Measurements from ENCODE around the gene MTRR.

Gene MTRR

DNA sequence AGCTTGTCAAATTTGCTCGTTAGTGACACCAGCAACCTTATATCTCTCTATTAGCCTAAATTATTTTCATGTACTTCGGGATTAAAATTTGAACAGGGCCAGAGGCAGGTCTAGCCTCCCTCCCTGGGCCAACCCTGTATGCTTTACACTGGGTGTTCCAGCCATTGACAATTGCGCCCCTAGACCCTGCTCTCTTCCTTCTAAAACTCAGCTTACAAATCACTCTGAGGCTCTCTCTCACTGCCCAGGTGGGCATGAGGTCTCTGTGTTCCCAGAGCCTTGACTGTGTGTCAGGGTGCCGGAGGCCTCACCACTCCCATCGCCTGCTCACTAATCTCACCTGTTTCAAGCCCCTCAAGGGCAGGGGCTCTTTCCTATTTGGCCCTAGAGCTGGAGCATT is 11.6 kb upstream of the MTRR start:
- DNase-seq (ENCODE audit: low spot score), result no peak

DNA sequence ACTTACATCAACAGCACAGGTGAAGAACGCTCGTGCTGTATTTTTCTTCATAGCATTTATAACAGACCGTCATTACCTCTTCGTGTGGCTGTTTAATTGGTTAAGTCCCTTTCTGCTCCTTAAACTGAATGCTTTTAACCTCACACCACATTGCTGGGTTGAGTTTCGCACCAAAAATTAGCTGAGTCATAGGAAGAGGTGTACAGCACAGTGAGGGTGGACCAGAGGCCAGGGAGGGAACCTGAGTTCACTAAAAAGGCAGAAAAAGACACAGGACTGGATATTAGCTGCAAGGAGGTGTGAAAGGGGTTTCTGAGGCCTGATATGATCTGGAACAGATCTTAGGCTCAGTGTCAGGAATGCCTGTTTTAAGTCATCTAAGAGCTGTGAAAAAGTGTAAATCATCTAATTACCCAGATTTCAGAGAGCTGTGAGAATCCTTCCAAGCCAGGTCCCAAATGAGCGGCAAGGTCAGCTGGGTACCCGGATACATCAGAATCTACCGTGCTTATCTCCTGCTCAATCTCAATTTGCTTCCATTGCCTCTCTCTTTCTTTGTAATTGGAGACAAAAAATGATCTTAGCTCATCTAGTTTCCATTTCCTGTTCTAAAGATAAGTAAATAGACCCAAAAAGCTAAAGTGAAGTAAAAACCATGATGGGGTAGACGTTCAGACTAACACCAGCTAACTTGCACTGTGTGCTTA is 10.9 kb upstream of the MTRR start:
- no peak for DNase-seq (ENCODE audit: low spot score)

DNA sequence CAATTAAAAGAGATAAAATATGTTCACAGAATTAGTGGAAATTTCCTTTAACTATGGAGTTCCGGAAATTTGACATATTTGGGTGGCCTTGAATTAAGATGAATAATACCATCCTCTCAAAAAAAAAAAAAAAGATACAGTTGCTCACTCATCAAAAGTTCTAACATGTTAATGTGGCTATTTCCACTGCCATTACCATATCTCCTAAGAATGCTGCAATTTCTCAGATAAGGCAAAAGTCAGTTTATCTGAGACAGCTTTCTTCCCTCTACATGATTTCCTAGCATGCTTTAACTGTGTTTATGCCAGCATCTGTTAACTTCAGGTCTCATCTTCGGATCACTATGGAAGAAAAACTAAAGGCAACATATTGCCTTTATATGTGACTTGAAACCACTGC is 2.8 kb upstream of the MTRR start:
- no peak for DNase-seq (ENCODE audit: low spot score)

DNA sequence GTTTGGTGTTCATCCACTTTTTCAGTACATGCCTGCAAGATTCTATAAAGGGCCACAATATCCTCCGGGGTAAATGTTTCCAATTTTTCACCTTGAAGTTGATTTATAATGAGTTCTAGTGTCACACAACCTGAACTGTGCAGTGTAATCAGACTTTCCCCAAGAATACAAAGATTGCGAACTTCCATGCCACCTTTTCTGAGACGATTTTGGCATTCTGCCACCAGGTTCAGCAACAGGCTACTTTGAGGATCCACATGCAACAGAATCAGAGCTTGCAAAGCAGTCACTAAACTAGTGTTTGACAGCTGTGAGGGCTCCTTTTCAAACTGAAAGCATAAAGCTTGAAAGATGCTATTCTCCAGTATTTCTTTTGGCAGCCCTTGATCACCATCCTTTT is 1.7 kb upstream of the MTRR start:
- peak; percentile 17 for DNase-seq (ENCODE audit: low spot score)

DNA sequence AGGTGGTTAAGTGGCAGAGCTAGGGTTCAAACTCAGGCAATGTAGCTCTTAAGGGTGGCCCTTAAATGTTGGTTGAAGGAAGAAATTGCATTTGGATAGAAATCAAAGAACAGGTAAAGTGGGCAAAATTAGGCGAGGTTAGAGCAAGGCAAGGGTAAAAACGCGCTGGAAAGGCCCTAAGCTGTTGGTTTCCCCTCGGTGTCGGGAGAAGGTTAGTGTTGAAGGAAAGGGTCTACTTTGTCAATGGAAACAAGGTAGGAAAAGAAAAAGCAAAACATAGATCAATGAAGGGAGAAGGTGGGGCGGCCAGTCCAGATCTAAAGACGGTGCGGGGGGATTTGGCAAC is 548 bp upstream of the MTRR start:
- peak; percentile 12 for DNase-seq (ENCODE audit: low spot score)

DNA sequence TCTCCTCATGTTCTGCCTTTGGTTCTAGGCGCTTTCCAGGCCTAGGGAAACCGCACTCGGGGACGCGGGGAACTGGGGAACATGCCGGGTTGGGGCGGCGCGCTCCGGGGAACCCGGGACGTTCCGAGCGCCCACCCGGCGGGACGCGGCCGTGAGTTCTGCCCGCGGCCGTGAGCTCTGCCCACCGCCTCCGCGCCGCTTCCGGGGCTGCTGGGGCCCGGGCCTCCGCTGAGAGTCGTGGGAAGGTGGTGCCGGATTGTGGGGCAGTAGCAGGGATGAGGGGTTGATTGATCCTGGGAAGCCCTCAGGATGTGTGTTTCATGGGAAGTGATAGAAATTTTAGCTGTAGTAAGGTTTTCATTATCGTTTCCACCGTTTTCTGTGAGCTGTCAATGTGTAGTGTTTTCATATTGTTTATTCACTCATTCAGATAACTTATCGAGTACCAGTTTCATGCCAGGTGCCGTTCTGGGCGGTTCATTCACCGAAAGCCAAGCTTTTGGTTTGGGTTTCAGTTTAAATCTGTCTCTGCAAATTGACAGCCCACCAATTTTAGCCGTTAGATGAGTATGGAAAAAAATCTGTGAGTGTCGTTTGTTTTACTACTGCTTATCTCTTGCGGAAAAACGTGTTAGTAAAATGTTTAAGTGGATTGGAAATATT is 657 bp downstream of the MTRR start:
- peak; percentile 19 for DNase-seq (ENCODE audit: low spot score)

DNA sequence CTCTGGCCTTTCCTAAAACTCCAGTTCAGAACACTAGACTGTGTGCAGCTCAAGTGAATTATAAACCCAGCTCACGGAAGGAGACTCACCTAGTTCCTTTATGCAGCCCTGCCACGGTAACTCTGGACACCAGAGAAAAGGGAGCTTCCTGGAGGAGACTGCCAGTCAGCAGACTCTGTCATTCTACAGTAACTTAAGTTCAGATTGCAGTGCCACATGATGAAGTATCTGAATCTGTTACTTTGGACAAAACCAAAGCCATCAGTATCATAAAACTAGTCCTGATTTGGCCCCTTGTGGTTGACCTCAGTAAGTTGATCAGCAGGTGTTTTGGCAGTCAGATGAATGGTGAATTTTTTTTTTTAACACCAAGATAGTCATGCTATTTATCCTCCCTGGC is 2.7 kb downstream of the MTRR start:
- no peak for DNase-seq (ENCODE audit: low spot score)

DNA sequence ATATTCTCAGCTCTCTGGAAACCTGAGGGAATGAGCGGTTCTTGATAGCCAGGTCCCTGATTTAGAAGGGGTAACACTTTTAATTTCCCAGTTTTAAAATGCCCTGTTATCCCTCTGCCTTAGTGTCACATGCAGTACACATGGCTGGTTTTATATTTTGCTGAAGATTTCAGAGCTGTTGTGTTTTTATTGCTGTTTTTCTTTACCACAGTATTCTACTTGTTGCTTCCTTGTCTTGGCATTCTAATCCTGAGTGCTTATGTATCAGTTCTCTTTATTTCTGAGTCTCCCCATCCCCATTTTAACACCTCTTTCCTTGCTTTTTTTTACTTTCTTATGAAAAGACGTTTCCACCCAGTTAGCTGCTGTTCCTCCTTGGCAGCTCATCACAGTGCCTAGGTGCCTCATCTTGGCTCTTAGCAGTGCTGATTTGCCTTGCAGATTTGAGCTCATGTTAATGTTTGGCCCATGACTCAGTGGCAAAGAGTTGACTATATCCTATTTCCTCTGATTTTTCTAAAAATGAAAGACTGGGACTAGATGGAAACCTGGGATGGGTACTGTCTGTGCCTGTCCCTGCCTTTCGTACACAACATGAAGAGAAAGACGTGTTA is 3.7 kb downstream of the MTRR start:
- DNase-seq (ENCODE audit: low spot score), result no peak

DNA sequence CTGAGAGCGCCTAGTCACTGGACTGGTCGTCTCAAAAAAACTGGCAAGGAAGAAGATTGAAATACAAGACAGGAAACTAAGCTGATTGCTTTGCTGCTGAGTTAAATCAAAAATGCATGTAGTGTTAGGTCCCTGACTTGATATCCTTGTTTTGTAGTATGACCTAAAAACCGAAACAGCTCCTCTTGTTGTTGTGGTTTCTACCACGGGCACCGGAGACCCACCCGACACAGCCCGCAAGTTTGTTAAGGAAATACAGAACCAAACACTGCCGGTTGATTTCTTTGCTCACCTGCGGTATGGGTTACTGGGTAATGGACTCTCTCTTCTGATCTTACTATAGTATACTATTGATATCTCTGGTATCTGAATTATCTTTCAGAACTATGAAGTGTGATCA is 4.3 kb downstream of the MTRR start:
- DNase-seq (ENCODE audit: low spot score), result no peak

DNA sequence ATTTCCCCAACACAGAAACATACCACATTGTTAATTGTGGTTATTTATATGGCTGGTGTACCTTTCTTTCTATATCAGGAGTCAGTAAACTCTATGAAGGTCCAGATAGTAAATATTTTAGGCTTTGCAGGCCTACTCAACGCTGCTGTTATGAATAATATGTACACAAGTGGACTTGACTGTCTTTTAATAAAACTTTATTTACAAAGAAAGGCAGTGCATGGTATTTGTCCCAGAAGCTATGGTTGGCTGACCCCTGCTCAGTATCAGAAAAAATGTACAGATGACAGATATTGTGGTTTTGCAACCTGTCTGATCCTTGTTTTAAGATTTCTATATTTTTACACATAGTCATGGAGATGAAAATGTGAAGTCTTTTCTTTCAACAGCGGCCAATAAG is 5.7 kb downstream of the MTRR start:
- no peak for DNase-seq (ENCODE audit: low spot score)

DNA sequence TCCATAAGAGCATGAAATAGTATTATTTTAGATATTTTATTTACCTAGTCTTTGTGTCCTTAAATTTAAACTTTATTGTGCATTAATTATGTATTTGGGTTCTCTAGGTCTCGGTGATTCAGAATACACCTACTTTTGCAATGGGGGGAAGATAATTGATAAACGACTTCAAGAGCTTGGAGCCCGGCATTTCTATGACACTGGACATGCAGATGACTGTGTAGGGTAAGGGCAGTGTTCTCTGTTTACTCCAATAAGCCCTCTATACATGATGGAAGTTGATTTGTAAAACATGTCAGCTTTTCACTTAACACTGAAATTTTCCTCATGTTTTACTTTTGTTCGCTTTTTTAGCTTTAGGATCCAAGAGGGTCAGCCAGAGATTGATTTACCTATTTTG is 6.2 kb downstream of the MTRR start:
- DNase-seq (ENCODE audit: low spot score), result no peak

DNA sequence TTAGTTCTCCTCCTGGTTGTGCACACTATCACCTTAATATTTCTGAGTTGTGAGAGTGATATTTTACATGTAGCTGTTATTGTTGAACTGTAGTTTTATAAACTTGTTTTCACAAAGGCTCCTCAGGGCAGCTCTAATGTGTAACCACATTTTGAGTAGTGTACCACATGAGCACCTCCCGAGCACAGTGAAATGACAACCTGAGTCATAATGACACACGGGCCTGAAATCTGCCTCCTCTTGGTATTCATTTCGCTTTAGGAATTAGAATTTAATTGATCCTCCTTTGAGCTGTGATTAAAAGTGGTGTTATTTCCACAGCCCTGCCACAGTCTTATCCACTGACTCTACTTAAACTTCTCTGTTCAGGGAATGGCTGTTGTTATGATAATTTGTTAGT is 7.9 kb downstream of the MTRR start:
- no peak for DNase-seq (ENCODE audit: low spot score)

DNA sequence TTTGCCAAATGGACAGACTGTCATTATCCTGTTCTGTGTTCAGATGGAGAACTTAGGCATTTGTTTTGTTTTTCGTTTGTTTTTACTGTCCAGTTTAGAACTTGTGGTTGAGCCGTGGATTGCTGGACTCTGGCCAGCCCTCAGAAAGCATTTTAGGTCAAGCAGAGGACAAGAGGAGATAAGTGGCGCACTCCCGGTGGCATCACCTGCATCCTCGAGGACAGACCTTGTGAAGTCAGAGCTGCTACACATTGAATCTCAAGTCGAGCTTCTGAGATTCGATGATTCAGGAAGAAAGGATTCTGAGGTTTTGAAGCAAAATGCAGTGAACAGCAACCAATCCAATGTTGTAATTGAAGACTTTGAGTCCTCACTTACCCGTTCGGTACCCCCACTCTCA is 8.9 kb downstream of the MTRR start:
- no peak for DNase-seq (ENCODE audit: low spot score)

DNA sequence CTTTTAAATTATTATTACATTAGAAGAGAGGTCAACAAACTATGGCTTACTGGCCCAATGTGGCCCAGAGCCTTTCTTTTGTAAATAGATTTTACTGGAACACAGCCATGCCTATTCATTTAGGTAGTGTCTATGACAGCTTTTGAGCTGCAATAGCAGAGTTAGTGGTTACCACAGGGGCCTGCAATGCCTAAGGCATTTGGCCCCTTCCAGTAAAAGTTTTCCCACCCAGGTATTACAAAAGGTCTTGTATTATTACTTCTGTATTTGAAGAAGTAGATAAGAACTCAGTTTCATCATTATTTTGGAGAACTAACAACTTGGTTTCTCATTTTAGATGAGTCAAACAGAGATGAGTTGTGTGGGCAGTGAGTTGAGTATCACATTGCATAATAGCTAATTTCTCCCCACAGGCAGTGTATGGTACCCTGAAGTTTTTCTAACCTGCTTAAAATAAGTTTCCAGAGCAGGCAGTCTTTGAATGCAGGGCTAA is 9.5 kb downstream of the MTRR start:
- DNase-seq (ENCODE audit: low spot score), result no peak

DNA sequence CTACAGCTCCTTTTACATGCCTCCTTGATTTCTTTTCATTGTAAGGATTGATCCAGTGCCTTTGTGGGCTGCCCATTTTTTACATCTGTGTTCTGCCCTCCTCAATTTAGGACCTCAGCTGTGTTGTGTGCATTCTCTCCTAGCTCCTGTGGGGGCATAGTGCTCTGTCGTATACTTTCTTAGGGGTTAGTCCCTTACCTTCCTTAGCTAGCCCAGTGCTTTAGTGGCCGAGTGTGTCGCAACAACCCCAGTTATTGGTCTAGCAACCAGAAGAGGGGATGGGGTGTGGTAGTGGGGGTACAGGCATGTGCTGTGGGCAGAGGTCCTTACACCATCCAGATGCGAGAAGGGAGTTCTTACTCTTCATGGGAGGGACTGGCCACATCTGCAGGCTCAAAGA is 12.1 kb downstream of the MTRR start:
- no peak for DNase-seq (ENCODE audit: low spot score)

DNA sequence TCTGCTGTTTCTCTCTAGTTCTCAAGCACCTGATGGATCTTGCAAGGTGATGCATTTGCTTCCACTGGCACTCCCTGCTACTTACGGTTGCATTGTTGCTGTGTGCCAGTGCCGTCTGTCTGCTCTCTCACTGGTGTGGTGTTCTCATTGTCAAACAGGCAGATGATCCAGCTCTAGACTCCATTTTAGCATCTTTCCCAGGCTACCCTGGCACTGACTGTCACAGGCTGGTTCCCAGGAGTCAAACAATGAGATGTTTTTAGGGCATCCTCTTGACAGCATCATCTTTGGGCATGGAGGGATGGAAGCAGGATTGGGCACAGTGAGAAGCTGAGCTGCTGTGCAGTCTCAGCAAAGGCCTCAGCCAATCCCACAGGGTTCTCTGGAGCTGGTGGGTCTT is 12.9 kb downstream of the MTRR start:
- no peak for DNase-seq (ENCODE audit: low spot score)

DNA sequence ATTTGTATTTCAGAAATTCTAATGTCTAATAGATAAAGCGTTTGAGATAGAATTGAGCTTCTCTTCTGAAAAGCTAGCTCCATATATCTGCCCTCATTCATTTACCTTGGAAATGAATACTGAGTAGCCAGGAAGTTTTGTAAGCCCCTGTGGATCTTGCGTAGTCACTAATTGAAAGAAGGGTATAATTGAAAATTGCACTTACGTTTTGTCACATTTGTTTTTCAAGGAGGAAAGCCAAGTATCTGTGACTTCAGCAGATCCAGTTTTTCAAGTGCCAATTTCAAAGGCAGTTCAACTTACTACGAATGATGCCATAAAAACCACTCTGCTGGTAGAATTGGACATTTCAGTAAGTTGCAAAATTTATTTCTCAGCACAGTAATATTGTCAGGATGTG is 14.0 kb downstream of the MTRR start:
- DNase-seq (ENCODE audit: low spot score), result no peak

DNA sequence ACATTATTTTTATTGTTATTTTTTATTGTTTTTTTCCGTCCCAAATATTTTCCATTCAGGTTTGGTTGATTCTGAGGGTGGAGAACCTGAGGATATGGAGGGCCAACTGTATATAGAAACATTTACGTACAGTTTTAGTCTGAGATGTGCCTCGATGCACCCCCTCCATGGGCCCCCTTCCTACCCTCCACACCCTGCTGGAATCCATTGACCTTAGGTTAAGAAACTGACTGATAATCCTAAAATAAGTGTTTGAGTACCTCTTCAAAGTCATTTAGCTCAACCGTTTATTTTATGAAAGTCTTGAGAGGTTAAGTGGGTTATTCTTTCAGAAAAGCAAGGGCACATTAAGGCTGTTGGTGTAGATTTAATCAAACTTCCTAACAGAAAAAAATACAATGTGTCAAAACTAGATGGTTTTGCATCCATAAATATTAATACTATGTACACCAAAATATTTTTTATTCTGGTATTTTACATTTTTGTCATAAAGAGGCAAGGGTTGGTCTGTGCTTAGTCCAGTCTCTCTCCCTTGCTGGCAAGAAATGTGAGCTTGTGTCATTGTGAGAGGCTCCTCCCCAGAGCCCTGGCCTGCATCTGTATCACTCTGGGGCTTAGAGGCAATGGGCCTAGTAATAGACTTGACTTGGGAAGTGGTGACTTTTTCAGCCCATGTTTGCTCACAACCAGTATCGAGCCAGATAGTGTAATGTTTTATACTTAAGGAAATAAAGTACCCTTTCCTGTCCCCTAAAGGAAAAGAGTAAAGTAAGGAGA is 15.7 kb downstream of the MTRR start:
- DNase-seq (ENCODE audit: low spot score), result no peak

DNA sequence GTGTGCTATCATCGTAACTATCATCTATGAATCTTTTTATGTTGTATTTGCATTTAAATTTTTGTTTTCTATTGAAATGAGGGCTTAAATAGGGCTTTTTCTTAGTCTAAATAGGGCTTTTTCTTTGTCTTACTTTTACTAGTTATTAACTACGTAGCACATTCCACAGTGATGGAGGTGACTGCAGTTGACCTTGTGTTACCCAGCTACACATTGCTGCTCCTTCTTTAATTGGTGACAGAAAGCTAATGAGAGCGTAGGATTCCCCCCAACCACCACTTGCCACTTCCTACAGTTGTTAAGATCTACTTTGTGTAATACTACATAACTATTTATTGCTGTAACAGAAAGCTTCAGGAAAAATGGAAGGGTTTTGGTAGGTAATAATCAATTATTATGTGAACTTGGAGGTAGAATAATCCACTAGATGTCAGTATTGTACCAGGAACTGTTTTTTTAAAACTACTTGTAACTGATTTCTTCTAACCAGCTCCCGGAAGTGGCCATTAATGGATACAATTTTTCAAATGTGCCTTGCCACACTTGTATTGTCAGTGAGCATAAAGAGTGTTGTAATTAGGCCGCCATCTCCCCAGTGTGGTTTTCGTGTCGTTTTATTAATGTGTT is 18.0 kb downstream of the MTRR start:
- DNase-seq (ENCODE audit: low spot score), result peak; percentile 50

DNA sequence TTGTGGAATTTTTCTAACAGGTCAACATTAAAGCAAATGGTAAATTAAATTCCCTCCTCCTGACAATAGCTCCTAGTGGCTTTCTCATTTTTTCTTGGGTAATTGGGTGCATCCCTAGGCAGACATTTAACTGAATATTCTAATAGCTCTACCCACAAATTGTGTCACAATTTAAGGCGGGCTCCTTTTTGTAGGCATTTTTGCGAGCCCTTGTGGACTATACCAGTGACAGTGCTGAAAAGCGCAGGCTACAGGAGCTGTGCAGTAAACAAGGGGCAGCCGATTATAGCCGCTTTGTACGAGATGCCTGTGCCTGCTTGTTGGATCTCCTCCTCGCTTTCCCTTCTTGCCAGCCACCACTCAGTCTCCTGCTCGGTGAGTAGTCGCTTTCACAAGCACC is 20.0 kb downstream of the MTRR start:
- DNase-seq (ENCODE audit: low spot score), result no peak

DNA sequence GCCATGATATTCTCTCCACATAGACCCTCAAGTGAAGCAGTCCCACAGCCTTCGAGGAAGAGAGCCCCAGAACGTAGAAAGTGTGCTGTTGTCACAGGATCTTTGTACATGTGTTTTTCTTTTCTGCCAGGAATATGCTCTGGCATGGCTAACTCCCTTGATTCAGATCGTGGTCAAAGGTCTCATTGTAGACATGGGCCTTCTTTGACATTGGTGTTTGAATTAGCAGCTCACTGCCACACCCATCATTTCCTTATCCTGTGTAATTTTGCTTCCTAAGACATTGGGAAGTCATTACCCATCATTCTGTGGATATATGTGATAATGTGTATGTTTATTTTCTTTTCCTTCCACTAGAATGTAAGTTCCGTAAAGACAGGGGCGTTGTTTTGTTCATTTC is 25.5 kb downstream of the MTRR start:
- no peak for DNase-seq (ENCODE audit: low spot score)

DNA sequence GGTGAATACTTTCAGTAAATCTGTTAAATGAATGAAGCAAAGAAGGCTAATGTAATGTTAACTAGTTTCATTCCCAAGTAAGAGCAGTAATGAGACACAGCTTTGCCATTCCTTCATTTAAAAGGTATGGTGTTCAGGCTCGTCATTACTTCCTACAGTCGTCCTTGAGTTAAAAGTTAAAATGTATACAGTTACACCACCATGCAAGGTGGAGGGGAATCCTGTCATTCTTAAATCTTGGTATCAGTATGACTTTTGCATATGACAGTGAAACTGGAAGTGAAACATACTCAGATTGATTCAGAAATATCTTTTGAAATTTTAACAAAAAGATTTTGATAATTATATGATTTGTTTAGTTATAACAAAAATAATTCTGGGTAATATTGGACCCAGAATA is 25.9 kb downstream of the MTRR start:
- DNase-seq (ENCODE audit: low spot score), result no peak

Measured in hematopoietic multipotent progenitor cell treated with erythropoietin and hydrocortisone succinate and interleukin-3 and kit ligand, for 17 days (in vitro differentiated cells).